ENCODE measurements around the gene RASD1.

DNA sequence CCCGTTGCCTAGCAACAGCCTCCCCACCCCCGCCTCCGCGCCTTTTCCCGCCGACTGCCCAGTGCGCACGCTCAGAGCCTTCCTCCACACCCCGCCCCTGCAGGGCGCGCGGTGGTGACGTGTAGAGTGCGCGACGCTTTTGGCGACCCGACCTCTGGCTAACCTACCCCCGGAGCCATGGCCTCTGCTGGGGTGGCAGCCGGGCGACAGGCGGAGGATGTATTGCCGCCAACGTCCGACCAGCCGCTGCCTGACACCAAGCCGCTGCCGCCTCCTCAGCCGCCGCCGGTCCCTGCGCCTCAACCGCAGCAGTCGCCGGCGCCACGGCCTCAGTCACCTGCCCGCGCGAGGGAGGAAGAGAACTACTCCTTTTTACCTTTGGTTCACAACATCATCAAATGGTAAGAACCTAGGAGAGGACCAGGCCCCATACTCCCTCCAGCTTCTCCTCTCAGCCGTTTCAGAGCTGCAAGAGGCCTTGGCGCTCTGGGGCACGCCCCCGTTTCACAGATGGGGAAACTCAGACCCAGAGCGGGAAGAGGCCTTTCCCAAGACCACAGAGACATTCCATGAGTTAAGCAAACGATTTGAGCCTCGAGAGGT is 19.2 kb downstream of the RASD1 start, which contains the start of gene MED9:
- TF ChIP-seq, protein P1, sequence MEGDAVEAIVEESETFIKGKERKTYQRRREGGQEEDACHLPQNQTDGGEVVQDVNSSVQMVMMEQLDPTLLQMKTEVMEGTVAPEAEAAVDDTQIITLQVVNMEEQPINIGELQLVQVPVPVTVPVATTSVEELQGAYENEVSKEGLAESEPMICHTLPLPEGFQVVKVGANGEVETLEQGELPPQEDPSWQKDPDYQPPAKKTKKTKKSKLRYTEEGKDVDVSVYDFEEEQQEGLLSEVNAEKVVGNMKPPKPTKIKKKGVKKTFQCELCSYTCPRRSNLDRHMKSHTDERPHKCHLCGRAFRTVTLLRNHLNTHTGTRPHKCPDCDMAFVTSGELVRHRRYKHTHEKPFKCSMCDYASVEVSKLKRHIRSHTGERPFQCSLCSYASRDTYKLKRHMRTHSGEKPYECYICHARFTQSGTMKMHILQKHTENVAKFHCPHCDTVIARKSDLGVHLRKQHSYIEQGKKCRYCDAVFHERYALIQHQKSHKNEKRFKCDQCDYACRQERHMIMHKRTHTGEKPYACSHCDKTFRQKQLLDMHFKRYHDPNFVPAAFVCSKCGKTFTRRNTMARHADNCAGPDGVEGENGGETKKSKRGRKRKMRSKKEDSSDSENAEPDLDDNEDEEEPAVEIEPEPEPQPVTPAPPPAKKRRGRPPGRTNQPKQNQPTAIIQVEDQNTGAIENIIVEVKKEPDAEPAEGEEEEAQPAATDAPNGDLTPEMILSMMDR (IDR thresholded peaks at IDR 0.05) = no peak
- TF ChIP-seq POLR2A (IDR thresholded peaks at IDR 0.05) = peak; percentile 36
